GM12878 (cell line): Measurements from ENCODE around the gene C1QL2. TPM values are rescaled to one million over a fixed set of nuclear protein-coding genes. Genes with fewer than 3 reads are reported as not detected.

Source experiments
- ATAC-seq: fragments of 200-7000 bp; cut with Tn5 transposase; 3 replicates; pipeline ENCODE4 v1.9.1; 2020; ENCODE audit warnings: mild to moderate bottlenecking, moderate library complexity
- BruUV-seq: library from RNA; stranded (reverse); fragments of 400-500 nt; replicated peaks from 2 replicates; lab custom pipeline; 2021; lab: Mats Ljungman, UMichigan
- CTCF ChIA-PET: fragments of 300-600 bp; sonication (Branson Sonifier 250); formaldehyde crosslinking; extraction: SDS; loops from one replicate; lab custom pipeline; 2021; ENCODE audit warnings: inconsistent platforms; lab: Yijun Ruan, JAX
- POLR2A ChIA-PET: fragments of 350-600 bp; formaldehyde crosslinking; extraction: SDS; loops from one replicate; lab custom pipeline; 2021; ENCODE audit warnings: inconsistent platforms; lab: Charles Lee
- RAD21 ChIA-PET: fragments of 300-600 bp; sonication (Branson Sonifier 250); formaldehyde crosslinking; loops from one replicate; lab custom pipeline; 2023; ENCODE audit warnings: antibody characterized with exemption; ENCODE audit not compliant: unreplicated experiment; lab: Charles Lee
- SMC1A ChIA-PET: fragments of 300-600 bp; sonication (Branson Sonifier 250); formaldehyde crosslinking; loops from one replicate; lab custom pipeline; 2023; ENCODE audit not compliant: unreplicated experiment, uncharacterized antibody; lab: Charles Lee
- DNase-seq: peaks from one replicate; pipeline ENCODE4 v3.0.0-alpha.2; 2011; ENCODE audit warnings: low read depth, low spot score
- FAIRE-seq: peaks from 3 replicates; lab custom pipeline; 2011; peaks lifted over from hg19 to GRCh38; lab: Jason Lieb, UNC
- H2AFZ ChIP-seq: 2 replicates; pipeline ENCODE4 v1.6.0; 2011; ENCODE audit warnings: low read depth, low read length, control low read depth; ENCODE audit not compliant: control insufficient read depth
- H3K27ac ChIP-seq: 2 replicates; pipeline ENCODE4 v1.5.1; 2011; ENCODE audit warnings: control low read depth; ENCODE audit not compliant: control insufficient read depth, insufficient read depth
- H3K27me3 ChIP-seq, 2 experiments: replicated peaks in 1 of 2; 2 replicates each; pipeline versions ENCODE4 v1.6.0 to v1.6.1; 2011; ENCODE audit warnings: low read length in 1 of 2; ENCODE audit not compliant: control insufficient read depth in 2 of 2, insufficient read depth in 2 of 2
- H3K36me3 ChIP-seq, 2 experiments: 2 replicates each; pipeline ENCODE4 v1.5.1; 2011; ENCODE audit warnings: low read length in 1 of 2; ENCODE audit not compliant: control insufficient read depth in 2 of 2, insufficient read depth in 2 of 2
- H3K4me1 ChIP-seq: 2 replicates; pipeline ENCODE4 v1.6.1; 2011; ENCODE audit warnings: mild to moderate bottlenecking, low read length, moderate library complexity, mixed read lengths; ENCODE audit not compliant: control insufficient read depth, insufficient read depth
- H3K4me2 ChIP-seq: 2 replicates; pipeline ENCODE4 v1.6.0; 2011; ENCODE audit warnings: control low read depth; ENCODE audit not compliant: control insufficient read depth, insufficient read depth
- H3K4me3 ChIP-seq: fragments of 200-600 bp; sonication (generic); 2 replicates; pipeline ENCODE4 v1.5.1; 2016
- H3K79me2 ChIP-seq: 2 replicates; pipeline ENCODE4 v1.6.0; 2011; ENCODE audit warnings: low read length; ENCODE audit not compliant: control insufficient read depth, insufficient read depth
- H3K9ac ChIP-seq: 2 replicates; pipeline ENCODE4 v1.8.0; 2011; ENCODE audit warnings: low read length, control low read depth, mixed read lengths; ENCODE audit not compliant: control insufficient read depth, insufficient read depth
- H3K9me3 ChIP-seq: replicated peaks from 3 replicates; pipeline ENCODE4 v1.5.1; 2011; ENCODE audit warnings: mild to moderate bottlenecking, low read length; ENCODE audit not compliant: control insufficient read depth, insufficient read depth
- H4K20me1 ChIP-seq: 2 replicates; pipeline ENCODE4 v1.6.0; 2011; ENCODE audit not compliant: control insufficient read depth, insufficient read depth
- ASH2L ChIP-seq: fragments of 300-600, 200-600 bp; sonication (generic); IDR thresholded peaks from 2 replicates; pipeline ENCODE4 v1.6.1; 2017; ENCODE audit warnings: low read depth, mild to moderate bottlenecking, borderline replicate concordance
- CHD4 ChIP-seq: fragments of 200-600 bp; sonication (generic); IDR thresholded peaks from 2 replicates; pipeline ENCODE4 v1.6.1; 2016; ENCODE audit warnings: mild to moderate bottlenecking
- CTCF ChIP-seq, 3 experiments: IDR thresholded peaks in 2 of 3; conservative IDR thresholded peaks in 1 of 3; 2 replicates each; pipeline ENCODE4 v1.5.1; 2011; ENCODE audit warnings: low read depth in 3 of 3, low read length in 3 of 3, mild to moderate bottlenecking in 3 of 3, control low read depth in 2 of 3, moderate library complexity in 2 of 3, inconsistent platforms in 1 of 3, mixed read lengths in 1 of 3; ENCODE audit not compliant: control insufficient read depth in 2 of 3, insufficient read depth in 1 of 3; ENCODE audit errors: extremely low read depth in 1 of 3
- FOXK2 ChIP-seq: fragments of 450-650 bp; IDR thresholded peaks from 2 replicates; pipeline ENCODE4 v1.6.1; 2017; ENCODE audit warnings: mild to moderate bottlenecking, moderate library complexity
- HSF1 ChIP-seq: fragments of 150-350 bp; IDR thresholded peaks from 2 replicates; pipeline ENCODE4 v1.6.1; 2014; ENCODE audit warnings: mild to moderate bottlenecking, low read depth, low read length
- NFIC ChIP-seq: IDR thresholded peaks from 2 replicates; pipeline ENCODE4 v1.6.1; 2012; ENCODE audit warnings: low read depth, mild to moderate bottlenecking, inconsistent platforms, low read length, moderate library complexity
- PRDM15 ChIP-seq: fragments of 450-650 bp; formaldehyde crosslinking; IDR thresholded peaks from 2 replicates; pipeline ENCODE4 v1.4.0; 2020; ENCODE audit warnings: mild to moderate bottlenecking, moderate library complexity
- RCOR1 ChIP-seq: conservative IDR thresholded peaks from 2 replicates; pipeline ENCODE4 v1.6.1; 2012; ENCODE audit warnings: low read depth, low read length, improper control_type of control experiment
- RFX5 ChIP-seq: IDR thresholded peaks from 2 replicates; pipeline ENCODE4 v1.6.1; 2011; ENCODE audit warnings: low read depth, low read length, improper control_type of control experiment
- SIX5 ChIP-seq: IDR thresholded peaks from 2 replicates; pipeline ENCODE4 v1.6.1; 2011; ENCODE audit warnings: mild to moderate bottlenecking, low read depth, low read length, moderate library complexity; ENCODE audit not compliant: severe bottlenecking
- TCF3 ChIP-seq: IDR thresholded peaks from 2 replicates; pipeline ENCODE4 v1.6.1; 2012; ENCODE audit warnings: low read depth, mild to moderate bottlenecking, low read length, borderline replicate concordance; ENCODE audit not compliant: insufficient read depth
- ZBTB40 ChIP-seq: fragments of 450-650 bp; IDR thresholded peaks from 2 replicates; pipeline ENCODE4 v1.6.1; 2016; ENCODE audit warnings: mild to moderate bottlenecking, moderate library complexity, borderline replicate concordance
- WGBS: methylation state at CpG from one replicate; pipeline ENCODE4 v1.1.6; 2016; ENCODE audit warnings: low lambda C conversion rate; ENCODE audit not compliant: insufficient replicate concordance, insufficient coverage; ENCODE audit errors: missing lambda C conversion rate; 5-methylcytosine and 5-hydroxymethylcytosine counted together
- in situ Hi-C: fragments of 300-500 bp; cut with MboI; formaldehyde crosslinking; loops from 9 replicates; pipeline ENCODE4 v1.14.3; 2018; ENCODE audit warnings: mixed read lengths
- intact Hi-C: fragments of 100-400 bp; cut with micrococcal nuclease; formaldehyde crosslinking; loops from one replicate; pipeline ENCODE4 v1.14.2; 2022; ENCODE audit not compliant: unreplicated experiment
- polyA plus RNA-seq, 11 experiments: library from polyadenylated mRNA; depleted of rRNA in 4 of 11; unstranded in 6 of 11; stranded (reverse) in 5 of 11; fragments of >200 nt; fragmentation: Nextera tagmentation in 4 of 11; fragmentation: Illumina TruSeq in 1 of 11; extraction: Ambion mirVana in 4 of 11; extraction: Trizol in 1 of 11; gene quantifications; 1 replicate in 1 of 11; 2 replicates in 10 of 11; pipeline versions ENCODE4 v1.2.1 to v1.2.3, GENCODE V29; 2011 to 2016; ENCODE audit warnings: inconsistent platforms in 2 of 11, missing spikeins in 2 of 11, low read depth in 1 of 11
- total RNA-seq, 4 experiments: library from RNA; depleted of rRNA in 3 of 4; stranded (reverse); fragments of >200 nt in 3 of 4; fragmentation: Illumina TruSeq in 1 of 4; extraction: Trizol in 1 of 4; gene quantifications; 2 replicates each; pipeline versions ENCODE4 v1.2.1 to v1.2.3, GENCODE V29; 2013 to 2021

C1QL2 gene
- total and polyA plus RNA-seq, 10 of the 15 experiments (the other 5 are each of a cell fraction or from before 2014, with no cell fraction given), result not detected

- no peaks in the 10 kb centered on the region for H4K20me1 ChIP-seq
- ChIA-PET RAD21 (interaction anchor here (0.8 kb wide), 1 partner anchor 295 kb away, joined by 3 read pairs; no protein-coding TSS in a partner anchor), POLR2A (no interaction called here), CTCF (no interaction called here), SMC1A (interaction anchor here (0.6 kb wide), 1 partner anchor 294 kb away, joined by 3 read pairs; no protein-coding TSS in a partner anchor)
- no TSS peak for BruUV-seq
- FAIRE-seq, result no peak
- H2AFZ ChIP-seq, result no peak overlapping the region
- no peaks in the 10 kb centered on the region for H3K79me2 ChIP-seq
- in situ Hi-C loops, result no loop called here
- ATAC-seq, result no peak
- DNase-seq, result no peak
- H3K27me3 ChIP-seq, result no peaks in the 10 kb centered on the region; a peak in 1 of 4 replicates
- no peaks in the 10 kb centered on the region for H3K9me3 ChIP-seq
- no peak overlapping the region for H3K4me3 ChIP-seq
- WGBS, result 34% methylated on average over 10 of the region's 10 CpGs
- H3K36me3 ChIP-seq, result no peaks in the 10 kb centered on the region
- H3K27ac ChIP-seq, result no peak overlapping the region
- no peaks in the 10 kb centered on the region for H3K4me1 ChIP-seq
- no peak overlapping the region for H3K9ac ChIP-seq
- no peak overlapping the region for H3K4me2 ChIP-seq
- intact Hi-C loops, result no loop called here
- TF ChIP-seq TCF3, result no peak
- no peak for TF ChIP-seq CTCF (IDR thresholded peaks at IDR 0.05 in 2 of 3, conservative IDR thresholded peaks at IDR 0.05 in 1 of 3; ENCODE audit: control insufficient read depth in 2 of 3, extremely low read depth in 1 of 3, insufficient read depth in 1 of 3, low read depth in 3 of 3, low read length in 3 of 3)
- no peak for TF ChIP-seq HSF1
- no peak for TF ChIP-seq RFX5
- TF ChIP-seq RCOR1, result no peak
- TF ChIP-seq NFIC, result no peak
- TF ChIP-seq FOXK2, result no peak
- TF ChIP-seq CHD4, result no peak
- TF ChIP-seq ASH2L, result no peak
- no peak for TF ChIP-seq PRDM15
- TF ChIP-seq ZBTB40, result no peak
- TF ChIP-seq SIX5, result no peak
Measured at GRCh38 chr2:119181391-119181790, 22.8 kb upstream of the C1QL2 start.
